HL-60 (cell line): Measurements from ENCODE around the gene TSPAN11.

Experiments
- DNase-seq, 2 experiments: peaks; one replicate each; pipeline ENCODE4 v3.0.0-alpha.2; 2010 to 2020; ENCODE audit warnings: low read depth in 1 of 2, low spot score in 1 of 2
- H3K27ac ChIP-seq: fragments of 250-450 bp; sonication (Bioruptor Pico); replicated peaks from 2 replicates; pipeline ENCODE4 v1.5.1; 2020; ENCODE audit warnings: mild to moderate bottlenecking, moderate library complexity
- H3K27me3 ChIP-seq: fragments of 250-450 bp; sonication (Bioruptor Pico); 2 replicates; pipeline ENCODE4 v1.5.1; 2021; ENCODE audit warnings: mild to moderate bottlenecking, moderate library complexity; ENCODE audit not compliant: insufficient read depth, poor library complexity, severe bottlenecking
- H3K4me3 ChIP-seq: replicated peaks from 2 replicates; pipeline ENCODE4 v1.5.1; 2011; ENCODE audit warnings: mild to moderate bottlenecking, control low read depth, low read length; ENCODE audit not compliant: insufficient read depth
- GABPA ChIP-seq: IDR thresholded peaks from 2 replicates; pipeline ENCODE4 v1.6.1; 2012; ENCODE audit warnings: low read depth
- POLR2AphosphoS5 ChIP-seq: IDR thresholded peaks from 2 replicates; pipeline ENCODE4 v1.6.1; 2012; ENCODE audit warnings: low read depth
- SPI1 ChIP-seq: IDR thresholded peaks from 2 replicates; pipeline ENCODE4 v1.6.1; 2012; ENCODE audit warnings: low read depth, mild to moderate bottlenecking, borderline replicate concordance
- TF ChIP-seq, protein P1 (sequence below): IDR thresholded peaks from one replicate; pipeline ENCODE4 v1.5.1; 2011; ENCODE audit warnings: low read length, control low read depth, inconsistent platforms; ENCODE audit not compliant: insufficient read depth
- TF ChIP-seq, protein P2 (sequence below): IDR thresholded peaks from 2 replicates; pipeline ENCODE4 v1.6.1; 2012; ENCODE audit warnings: low read depth; ENCODE audit not compliant: insufficient replicate concordance

Gene TSPAN11

DNA sequence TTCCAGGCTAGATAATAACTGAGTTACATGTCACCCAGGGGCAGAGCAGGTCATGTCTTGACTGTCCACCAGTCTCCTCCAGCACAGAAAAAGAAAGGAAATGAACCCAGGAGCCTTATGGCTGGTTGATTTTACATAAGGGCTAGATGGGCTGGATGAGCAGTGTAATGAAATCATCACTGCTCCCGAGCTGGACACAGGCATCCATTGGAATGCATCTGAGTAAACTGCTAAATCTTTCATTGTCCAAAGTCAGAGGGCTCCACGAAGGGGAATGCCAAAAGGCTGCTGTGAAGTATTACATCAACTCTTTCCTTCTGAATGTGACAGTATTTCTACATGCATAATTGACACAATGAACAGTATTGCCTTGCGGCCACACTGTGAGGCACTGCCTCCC, 30.1 kb upstream of the TSPAN11 start:
- no peak overlapping the region for H3K27ac ChIP-seq
- TF ChIP-seq, protein P1, sequence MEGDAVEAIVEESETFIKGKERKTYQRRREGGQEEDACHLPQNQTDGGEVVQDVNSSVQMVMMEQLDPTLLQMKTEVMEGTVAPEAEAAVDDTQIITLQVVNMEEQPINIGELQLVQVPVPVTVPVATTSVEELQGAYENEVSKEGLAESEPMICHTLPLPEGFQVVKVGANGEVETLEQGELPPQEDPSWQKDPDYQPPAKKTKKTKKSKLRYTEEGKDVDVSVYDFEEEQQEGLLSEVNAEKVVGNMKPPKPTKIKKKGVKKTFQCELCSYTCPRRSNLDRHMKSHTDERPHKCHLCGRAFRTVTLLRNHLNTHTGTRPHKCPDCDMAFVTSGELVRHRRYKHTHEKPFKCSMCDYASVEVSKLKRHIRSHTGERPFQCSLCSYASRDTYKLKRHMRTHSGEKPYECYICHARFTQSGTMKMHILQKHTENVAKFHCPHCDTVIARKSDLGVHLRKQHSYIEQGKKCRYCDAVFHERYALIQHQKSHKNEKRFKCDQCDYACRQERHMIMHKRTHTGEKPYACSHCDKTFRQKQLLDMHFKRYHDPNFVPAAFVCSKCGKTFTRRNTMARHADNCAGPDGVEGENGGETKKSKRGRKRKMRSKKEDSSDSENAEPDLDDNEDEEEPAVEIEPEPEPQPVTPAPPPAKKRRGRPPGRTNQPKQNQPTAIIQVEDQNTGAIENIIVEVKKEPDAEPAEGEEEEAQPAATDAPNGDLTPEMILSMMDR, result no peak
- no peak for TF ChIP-seq GABPA
- TF ChIP-seq SPI1, result no peak
- no peak for TF ChIP-seq POLR2AphosphoS5
- TF ChIP-seq, protein P2, sequence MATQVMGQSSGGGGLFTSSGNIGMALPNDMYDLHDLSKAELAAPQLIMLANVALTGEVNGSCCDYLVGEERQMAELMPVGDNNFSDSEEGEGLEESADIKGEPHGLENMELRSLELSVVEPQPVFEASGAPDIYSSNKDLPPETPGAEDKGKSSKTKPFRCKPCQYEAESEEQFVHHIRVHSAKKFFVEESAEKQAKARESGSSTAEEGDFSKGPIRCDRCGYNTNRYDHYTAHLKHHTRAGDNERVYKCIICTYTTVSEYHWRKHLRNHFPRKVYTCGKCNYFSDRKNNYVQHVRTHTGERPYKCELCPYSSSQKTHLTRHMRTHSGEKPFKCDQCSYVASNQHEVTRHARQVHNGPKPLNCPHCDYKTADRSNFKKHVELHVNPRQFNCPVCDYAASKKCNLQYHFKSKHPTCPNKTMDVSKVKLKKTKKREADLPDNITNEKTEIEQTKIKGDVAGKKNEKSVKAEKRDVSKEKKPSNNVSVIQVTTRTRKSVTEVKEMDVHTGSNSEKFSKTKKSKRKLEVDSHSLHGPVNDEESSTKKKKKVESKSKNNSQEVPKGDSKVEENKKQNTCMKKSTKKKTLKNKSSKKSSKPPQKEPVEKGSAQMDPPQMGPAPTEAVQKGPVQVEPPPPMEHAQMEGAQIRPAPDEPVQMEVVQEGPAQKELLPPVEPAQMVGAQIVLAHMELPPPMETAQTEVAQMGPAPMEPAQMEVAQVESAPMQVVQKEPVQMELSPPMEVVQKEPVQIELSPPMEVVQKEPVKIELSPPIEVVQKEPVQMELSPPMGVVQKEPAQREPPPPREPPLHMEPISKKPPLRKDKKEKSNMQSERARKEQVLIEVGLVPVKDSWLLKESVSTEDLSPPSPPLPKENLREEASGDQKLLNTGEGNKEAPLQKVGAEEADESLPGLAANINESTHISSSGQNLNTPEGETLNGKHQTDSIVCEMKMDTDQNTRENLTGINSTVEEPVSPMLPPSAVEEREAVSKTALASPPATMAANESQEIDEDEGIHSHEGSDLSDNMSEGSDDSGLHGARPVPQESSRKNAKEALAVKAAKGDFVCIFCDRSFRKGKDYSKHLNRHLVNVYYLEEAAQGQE, result no peak
- H3K27me3 ChIP-seq, result peaks cover 2% of the 10 kb centered on the region
- no peak for DNase-seq
- H3K4me3 ChIP-seq, result no peak overlapping the region

- TF ChIP-seq POLR2AphosphoS5 (no peak), GABPA (no peak), SPI1 (no peak)
- TF ChIP-seq, protein P1, result no peak
- TF ChIP-seq, protein P2, result no peak
- no peak for DNase-seq
- no peak overlapping the region for H3K4me3 ChIP-seq
- H3K27ac ChIP-seq, result no peak overlapping the region
- H3K27me3 ChIP-seq, result peaks cover 2% of the 10 kb centered on the region
Measured at GRCh38 chr12:30898846-30899245, 27.7 kb upstream of the TSPAN11 start.

DNA sequence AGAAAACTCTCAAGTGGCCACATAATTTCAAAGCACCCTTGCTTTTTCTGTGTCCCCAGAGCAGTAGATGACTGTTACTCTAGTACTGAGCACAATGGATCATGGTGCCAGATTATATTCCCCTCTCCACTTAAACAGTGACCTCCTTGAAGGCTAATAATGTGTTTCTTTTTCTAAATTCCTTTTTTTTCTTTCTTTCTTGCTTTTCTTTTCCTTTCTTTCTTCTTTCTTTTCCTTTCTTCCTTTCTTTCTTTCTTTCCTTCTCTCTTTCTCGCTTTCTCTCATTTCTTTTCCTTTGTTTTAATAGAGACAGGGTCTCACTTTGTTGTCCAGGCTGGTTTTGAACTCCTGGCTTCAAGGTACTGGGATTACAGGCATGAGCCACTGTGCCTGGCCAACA, 26.2 kb upstream of the TSPAN11 start:
- no peak for DNase-seq
- Histone ChIP-seq H3K27ac (no peak overlapping the region), H3K27me3 (peaks cover 2% of the 10 kb centered on the region), H3K4me3 (no peak overlapping the region)
- TF ChIP-seq GABPA (no peak), SPI1 (no peak), POLR2AphosphoS5 (no peak)
- TF ChIP-seq, protein P1, result no peak
- TF ChIP-seq, protein P2, result no peak
